Gastroesophageal sphincter (tissue), 3 donors: ENCODE data around the gene P3H1.
"Not testable (repeated sequence)": the region's sequence is repeated elsewhere in the genome, so short reads cannot be mapped to it uniquely, and the experiment has no call there.

ENCODE experiments used
- CTCF ChIP-seq, 4 experiments: fragments of 200-600 bp in 2 of 4; fragments of 450-650 bp in 2 of 4; sonication (generic) in 1 of 4; IDR thresholded peaks; one replicate each; pipeline ENCODE4 v1.5.1; 2017 to 2019; ENCODE audit warnings: antibody characterized with exemption in 4 of 4, mild to moderate bottlenecking in 2 of 4, moderate library complexity in 2 of 4
- POLR2A ChIP-seq, 2 donors: fragments of 450-650 bp; IDR thresholded peaks; one replicate each; pipeline ENCODE4 v1.6.1; 2017; ENCODE audit warnings: antibody characterized with exemption in 2 of 2, mild to moderate bottlenecking in 2 of 2, moderate library complexity in 1 of 2
- POLR2AphosphoS5 ChIP-seq: sonication (generic); formaldehyde crosslinking; IDR thresholded peaks from one replicate; pipeline ENCODE4 v1.6.1; 2017; ENCODE audit warnings: antibody characterized with exemption

DNA sequence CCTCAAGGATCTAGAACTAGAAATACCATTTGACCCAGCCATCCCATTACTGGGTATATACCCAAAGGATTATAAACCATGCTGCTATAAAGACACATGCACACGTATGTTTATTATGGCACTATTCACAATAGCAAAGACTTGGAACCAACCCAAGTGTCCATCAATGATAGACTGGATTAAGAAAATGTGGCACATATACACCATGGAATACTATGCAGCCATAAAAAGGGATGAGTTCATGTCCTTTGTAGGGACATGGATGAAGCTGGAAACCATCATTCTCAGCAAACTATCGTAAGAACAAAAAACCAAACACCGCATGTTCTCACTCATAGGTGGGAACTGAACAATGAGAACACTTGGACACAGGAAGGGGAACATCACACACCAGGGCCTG is 48.0 kb upstream of the P3H1 start:
- not testable (repeated sequence) for TF ChIP-seq CTCF (IDR thresholded peaks at IDR 0.05); POLR2AphosphoS5; POLR2A (IDR thresholded peaks at IDR 0.05)
